ENCODE results near the gene SORL1.
"Not testable (repeated sequence)": the region's sequence is repeated elsewhere in the genome, so short reads cannot be mapped to it uniquely, and the experiment has no call there.

The SORL1 gene

DNA sequence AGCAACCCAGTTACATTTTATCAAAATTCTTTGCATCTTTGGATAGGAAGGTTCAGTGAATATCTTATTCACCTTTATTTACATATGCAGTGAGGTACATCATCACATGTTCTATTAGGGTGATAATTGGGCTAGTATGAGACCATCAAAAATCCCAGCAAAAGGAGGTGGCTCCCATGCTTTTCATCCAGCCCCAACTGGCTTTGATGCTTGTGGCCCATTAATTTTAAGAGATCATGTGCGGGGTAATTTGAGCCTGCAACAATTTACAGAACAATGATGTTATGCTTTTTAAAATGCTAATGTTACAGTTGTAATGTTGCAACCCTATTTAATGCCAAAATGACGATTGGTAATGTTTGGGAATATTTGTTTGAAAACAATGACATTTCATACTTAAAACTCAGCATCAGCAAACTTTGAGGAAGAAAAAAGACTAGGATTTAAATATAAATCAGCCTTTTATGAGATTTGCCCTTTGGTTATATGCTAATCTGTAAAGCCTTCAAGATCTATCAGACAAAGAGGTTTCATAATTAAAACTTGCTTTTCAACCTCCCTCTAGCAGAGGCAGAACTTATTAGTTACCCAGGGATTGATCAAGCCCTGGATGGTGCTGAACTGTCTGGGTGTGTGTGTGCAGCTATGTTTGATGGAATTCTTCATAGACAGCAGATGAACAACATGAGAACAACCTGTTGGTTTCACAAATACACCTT is 184.1 kb downstream of the SORL1 start:
- DNase-seq, result no peak

DNA sequence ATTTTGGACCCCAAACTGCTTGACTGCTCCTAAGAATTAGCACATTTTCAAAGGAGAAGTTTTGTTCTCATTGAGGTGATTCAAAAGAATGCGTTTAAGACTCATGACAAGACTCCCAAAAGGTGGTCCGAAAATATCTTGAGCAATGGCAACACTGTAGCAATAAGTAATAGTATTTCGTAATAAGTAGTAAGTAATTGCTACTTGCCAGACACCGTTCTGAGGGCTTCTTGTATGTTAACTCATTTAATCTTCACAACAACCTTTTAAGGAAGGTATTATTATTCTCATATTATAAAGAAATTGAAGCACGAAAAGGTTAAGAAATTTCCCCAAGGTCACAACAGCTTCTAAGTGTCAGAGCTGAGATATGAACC is 184.7 kb downstream of the SORL1 start:
- DNase-seq, result no peak

DNA sequence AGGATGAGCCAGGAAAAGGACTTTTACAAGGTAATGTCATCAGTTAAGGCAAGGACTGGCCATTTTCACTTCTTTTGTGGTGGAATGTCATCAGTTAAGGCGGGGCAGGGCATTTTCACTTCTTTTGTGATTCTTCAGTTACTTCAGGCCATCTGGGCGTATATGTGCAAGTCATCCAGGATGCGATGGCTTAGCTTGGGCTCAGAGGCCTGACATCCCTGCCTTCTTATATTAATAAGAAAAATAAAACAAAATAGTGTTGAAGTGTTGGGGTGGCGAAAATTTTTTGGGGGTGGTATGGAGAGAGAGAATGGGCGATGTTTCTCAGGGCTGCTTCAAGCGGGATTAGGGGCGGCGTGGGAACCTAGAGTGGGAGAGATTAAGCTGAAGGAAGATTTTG is 185.5 kb downstream of the SORL1 start:
- not testable (repeated sequence) for DNase-seq

DNA sequence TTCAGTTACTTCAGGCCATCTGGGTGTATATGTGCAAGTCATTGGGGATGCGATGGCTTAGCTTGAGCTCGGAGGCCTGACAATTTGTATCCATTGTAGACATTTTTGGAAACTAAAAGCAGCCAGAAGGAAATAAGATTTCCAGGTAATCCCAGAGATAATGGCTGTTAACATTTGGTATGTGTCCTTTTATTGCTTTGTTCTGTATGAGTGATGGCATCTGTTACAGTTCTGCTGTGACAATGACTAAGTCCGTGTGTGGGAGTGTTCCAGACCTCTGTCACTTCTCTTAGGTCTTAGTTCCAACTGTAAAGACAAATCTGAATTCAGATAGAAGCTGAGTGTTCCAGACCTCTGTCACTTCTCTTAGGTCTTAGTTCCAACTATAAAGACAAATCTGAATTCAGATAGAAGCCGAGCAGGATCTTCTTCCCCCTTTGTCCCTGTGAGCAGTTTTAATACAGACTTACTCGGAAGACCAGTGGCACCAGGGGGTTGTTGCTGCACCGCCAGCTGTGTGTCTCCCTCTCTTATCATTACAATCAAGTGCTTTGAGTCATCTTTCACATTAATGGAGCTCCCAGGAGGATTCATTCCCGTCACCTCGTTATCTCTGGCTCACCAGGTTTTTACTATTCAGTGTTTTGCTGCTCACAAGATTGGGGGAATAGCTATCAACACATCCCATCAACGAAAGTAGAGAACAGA is 191.5 kb downstream of the SORL1 start:
- no peak for DNase-seq

DNA sequence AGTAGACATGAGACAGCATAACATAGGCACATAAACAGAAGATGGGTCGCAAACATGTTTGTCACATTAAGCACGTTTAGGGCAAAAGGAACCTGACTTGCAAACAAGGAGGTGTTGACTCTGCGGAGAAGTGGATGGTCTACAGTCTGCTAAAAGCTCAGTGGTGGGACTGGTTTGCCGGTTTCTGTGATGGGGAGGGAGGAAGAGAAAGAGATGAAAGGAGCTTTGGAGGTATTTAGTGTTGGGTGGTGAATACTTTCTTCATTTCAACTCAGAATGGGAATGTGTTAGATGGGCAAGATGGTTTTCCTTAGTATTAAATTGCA is 192.0 kb downstream of the SORL1 start:
- no peak for DNase-seq

DNA sequence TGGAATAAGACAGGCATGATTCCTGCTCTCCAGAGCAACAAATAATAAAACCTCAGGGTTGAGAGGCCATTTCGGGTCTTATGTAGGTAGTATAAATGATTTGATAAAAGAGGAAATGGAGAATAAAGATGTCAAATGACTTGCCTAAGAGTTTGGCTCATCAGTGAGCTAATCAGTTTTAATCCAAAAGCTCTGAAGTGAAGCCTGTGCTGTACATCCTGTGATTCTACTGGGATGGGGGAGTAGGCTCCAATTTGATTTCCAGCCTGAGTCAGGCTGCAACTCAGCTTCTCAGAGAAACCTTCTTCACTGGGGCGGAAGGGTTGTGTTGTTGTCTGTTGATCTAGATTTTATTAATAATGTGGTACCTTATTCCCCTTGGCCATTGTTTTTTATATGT is 192.9 kb downstream of the SORL1 start:
- no peak for DNase-seq

DNA sequence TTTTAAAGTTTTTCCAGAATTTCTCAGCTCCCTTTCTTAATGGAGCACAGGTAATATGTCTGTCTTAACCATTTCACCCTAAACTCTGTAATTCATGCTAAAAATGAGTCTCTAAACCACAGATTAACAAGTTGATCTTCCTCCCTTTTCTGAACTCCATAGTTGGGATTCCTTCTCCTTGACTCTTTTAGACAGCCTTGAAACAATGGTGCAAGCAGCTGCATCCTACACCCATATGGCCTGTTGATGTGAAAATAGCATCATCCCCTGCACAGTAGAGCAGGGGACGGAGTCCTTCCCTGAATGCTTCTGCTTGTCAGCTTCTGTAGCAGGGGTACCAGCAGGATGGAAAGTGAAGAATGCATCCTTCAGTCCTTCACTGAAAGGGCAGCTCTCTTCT is 193.5 kb downstream of the SORL1 start:
- no peak for DNase-seq

DNA sequence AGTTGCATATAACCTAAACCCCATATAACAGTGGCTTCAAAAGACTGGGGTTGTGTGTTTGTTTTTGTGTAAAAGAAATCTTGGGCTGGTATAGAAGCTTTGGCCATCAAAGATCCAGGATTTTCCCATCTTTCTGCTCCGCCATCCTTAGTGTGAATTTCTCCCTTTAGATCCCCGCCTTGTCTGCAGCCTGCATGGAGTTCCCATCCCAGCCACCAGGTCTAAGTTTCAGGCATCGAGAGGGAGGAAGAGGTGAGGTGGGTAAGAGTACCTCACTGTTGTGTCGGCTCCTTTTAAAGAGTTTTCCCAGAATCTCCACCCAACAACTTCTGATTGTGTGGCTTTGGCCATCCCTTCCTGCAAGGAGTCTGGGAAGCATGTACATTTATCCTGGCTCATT is 196.2 kb downstream of the SORL1 start:
- no peak for DNase-seq

DNA sequence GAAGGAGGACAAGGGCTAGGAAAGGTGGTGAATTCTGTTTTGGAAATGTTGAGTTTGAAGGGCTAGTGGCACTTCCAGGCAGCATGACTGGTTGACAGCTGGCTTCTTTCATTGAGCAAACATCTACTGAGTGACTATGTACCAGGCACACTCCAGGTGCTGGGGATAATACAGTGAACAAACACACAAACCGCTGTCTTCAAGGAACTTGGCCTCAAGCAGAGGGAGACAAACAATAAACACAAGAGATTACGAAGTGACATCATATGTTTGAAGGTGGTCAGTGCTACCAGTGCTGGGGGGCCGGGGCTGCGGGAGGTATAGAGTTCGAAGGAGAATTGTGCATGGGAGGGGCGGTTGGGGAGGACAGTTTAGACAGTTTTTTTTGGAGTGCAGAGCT is 197.7 kb downstream of the SORL1 start:
- DNase-seq, result no peak

DNA sequence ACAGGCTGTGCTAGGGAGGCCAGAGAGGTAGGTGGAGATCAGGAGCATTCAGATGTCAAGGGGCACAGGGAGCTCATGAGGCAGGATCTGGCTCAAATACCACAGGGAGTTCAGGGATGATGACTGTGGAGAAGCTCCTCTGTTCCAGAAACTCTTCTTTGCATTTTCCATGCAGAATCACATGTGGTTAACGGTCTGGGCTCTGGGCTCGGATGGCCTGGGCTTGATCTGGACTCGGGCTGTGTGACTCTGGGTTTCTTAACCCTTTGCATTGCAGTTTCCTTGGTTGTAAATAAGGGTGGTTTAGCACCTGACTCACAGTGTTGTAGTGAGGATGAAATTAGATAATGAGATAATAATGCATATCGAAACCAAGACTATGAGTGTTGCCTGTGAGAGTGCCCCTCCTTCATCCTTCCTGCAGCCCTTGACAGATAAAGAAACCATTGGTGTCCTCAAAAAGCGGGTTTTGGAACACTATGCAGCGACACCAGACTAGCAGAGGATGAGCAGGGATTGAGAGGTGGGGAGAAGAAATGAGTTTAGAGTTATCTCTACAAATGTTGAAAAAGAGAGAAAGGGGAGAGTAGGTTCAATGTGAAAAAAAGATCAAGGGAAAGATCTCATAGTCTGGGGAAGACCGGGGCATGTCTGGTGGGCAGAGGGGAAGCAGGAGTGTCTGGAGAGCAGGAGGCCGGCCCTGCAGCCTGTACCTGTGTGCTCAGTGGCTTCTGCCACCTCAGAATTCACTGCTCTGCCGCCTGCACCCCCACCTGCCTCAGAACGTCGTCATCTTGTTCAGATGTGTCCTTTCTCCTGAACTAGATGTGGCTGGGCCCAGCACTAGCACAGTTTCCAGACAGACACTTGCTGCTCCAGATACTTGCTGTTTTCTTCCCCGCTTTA is 198.5 kb downstream of the SORL1 start:
- no peak for DNase-seq

DNA sequence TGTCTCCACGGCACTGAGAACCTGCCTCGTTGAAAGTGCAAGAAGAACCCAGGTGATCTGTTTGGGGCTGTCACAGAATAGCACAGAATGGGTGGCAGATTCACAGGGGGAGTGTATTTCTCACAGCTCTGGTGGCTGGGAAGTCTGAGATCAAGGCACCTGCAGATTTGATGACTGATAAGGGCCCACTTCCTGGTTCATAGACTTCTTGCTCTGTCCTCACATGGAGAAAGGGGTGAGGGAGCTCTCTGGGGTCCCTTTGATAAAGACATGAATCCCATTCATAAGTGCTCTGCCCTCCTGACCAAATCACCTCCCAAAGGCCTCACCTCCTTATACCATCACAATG is 199.1 kb downstream of the SORL1 start:
- DNase-seq, result no peak

DNA sequence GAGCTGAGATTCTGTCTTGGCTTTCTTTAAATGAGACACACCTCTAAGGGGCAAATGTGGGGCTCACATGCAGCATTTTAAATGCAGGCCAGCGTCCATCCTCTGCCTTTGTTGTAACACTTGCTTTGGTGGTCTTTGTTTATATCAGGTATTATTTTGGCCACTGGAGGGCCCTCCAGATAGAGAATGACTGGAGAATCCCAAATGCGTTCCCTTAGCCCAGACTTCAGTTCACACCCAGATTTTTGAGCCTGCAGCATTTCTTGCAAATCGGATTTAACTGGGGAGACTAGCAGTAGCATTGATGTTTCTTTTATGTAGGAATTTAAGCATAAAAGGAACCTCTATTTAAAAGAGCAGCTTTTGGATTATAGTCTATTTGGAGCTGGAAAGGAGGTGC is 200.9 kb downstream of the SORL1 start:
- DNase-seq, result no peak

DNA sequence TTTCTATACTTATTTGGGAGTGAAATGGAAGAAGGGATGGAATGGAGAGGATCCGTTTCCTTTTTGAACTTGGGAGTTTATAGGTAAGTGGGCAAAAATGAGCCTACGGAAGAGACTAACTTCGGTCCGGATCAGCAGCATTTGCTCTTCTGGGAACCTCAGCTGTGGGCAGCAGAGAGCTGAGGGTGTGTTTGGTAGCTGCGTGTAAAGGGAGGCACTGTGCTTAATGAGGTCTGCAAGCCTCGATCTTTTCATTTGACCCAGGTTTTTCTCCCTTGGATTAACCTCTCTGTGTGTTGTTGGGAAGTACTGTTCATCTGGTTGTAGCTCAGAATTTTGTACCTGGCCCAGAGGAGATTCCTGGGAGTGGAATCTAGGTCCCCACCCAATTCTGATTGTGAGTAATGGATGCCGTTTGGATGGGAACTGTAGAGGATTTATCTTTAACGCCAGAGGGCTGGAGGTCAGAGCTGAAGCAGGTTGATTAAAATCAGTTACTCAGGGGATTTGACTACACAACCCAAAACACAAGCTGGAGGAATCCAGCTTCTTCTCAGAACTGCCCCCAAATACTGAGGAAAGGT is 202.2 kb downstream of the SORL1 start:
- no peak for DNase-seq

DNA sequence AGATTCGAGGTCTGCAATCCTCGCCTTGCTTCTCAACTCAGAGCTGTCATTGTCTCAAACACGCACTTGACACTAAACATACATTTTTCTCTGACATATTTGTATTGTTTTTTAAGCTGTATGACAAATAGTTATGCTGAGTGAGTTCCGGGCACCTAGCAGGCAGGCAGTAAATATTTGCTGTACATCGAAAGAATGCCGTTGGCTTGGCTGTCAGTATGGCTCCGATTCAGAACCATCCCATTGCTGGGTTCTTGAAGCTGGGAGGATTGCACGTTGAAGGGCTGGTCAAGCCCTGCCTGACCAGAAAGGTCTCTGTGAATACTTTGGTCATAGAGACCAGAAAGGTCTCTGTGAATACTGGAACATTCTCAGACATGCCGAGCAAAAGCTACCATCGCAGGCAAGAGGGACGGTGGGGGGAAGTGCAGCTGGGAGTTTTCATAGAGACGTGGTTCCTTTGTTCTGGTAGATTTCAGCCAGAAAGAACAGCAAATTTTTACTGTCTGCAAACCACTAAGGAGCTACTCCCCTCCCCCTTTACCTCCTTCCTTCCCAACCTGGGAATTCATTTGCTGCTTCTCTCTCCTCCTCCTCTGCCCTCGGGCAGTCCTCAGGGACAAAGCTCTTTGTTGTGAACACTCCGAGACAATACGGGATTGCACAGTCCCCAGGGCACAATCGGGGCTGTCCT is 202.9 kb downstream of the SORL1 start:
- DNase-seq, result no peak

DNA sequence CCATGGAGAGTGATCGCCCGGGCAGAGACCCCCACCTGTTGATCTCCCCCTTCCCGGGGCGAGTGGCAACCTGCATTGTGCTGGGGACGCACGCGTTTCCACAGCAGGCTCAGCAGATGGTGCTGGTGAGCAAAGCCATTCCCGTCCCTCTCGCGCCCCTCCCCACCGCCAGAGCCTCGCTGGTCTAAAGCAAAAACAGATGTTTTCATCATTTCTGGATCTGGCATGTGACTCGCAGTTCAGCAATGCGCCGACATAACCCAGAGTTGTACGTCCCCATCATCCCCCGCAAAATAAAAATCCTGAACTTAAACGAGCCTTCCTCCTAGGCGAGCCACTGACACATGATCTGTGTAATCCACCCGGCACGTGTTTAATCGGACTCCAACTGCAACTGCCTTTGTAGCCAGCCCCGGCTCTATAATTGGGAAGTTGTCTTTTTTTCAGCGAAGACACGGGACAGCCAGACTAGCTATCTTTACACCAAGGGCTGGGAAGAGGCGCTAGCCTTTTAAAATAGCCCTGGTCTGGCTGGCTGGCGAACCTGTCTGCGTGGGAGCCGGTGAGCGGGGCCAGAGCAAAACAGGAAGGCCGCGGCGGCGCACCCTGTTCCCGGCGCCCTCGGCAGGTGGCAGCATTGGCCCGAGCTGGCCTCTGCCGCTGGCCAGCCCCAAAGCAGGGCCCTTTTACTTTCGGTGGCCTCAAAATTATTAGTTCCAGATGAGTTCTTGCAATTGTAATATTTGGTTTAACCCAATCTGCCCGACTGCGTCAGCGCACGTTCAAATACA is 203.6 kb downstream of the SORL1 start:
- DNase-seq, result no peak

DNA sequence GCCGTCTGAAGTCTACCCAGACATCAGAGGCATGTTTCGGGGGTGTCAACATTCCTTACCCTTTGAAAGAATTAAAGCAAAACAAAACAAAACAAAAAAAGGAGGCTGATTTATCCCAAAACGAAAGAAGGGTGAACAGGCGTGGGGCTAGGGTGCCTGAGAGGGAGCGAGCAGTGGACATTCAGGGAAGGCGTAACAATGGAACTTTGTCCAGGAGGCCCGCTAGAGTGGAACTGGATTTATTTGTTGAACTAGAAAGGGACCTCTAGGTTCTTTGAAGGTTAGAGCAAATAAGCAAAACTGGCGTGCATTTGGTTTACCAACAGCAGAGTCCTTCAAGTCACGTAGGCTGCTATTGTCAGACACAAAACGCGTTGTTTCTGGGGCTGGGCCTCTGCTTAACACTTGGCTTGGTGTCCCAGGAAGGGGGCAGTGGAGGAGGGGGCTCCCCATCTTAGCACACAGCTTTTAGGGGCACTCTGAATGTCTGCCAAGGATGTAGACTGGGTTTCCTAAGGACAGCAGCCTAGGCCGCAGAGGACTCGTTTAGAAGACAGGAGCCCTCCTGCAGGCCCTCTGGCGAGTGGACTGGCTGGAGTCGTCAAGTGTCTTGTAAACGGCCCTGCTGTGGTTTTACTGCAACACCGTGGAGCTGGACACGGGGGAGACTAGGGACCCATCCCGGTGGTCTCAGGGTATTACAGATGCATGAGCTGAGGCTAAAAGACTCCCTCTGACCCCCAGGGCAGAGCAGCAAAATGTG is 204.4 kb downstream of the SORL1 start:
- DNase-seq, result no peak

DNA sequence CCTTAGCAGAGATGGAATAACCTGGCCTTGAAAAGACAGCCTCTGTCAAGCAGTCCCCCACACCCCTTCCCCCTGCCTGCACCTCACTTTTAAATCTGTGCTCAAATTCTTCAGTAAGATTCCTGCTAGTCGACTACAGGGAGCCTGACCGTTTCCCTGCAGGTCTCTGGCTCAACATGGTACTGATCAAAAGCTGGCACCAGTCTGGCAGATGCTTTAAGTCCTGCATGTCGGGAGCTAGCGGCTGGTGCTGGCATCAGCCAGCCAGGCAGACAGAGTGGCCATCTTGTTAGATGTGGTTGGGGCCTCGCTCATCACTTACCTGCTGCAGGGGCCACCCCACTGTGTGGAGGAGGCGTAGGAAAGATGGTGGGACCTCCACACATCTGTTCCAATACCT is 205.0 kb downstream of the SORL1 start:
- no peak for DNase-seq

DNA sequence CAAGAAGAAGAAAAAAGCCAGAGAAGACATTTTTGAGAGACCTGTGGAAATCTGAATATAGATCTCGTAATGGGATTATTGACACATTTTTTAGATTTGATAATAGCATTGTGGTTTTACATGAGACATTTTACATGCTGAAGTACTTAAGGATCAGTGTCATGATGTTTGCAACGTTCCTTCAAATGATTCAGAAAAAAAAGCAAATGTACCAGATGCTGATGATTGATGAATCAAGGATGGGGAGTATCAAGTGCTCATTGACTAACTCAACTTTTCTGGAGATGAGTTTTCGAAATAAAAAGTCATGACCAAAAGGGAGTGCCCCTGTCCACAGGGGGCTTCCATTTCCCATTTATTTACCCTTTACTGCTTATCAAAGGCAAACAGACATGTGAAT is 207.7 kb downstream of the SORL1 start:
- DNase-seq, result no peak

DNA sequence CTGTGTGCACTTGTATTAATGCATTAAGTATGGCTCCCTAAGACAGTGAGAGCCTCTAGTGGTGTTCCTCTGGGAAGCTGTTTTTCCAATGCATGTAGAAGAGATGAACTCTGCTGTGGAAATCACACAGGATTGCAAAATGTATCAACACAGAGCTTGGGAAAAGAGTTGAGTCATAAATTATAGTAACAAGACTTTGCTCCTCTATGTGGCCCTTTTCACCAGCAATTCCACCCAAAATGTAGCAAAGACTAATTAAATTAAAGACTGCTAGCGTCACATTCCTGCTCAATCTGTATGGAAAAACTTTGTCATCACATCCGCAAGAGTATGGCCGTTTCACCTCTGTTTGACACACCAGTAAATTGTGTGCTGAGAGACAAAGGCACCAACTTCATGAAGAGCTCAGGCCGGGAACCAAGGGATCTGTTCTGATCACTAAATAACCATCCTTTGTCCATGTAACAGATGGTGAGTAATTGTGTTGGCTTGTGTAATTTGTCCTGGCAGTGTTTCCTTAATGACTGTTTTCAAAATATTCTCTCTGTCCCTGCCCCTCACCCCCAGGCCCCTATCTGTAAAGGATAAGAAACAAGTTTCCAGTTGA is 209.9 kb downstream of the SORL1 start:
- DNase-seq, result no peak

DNA sequence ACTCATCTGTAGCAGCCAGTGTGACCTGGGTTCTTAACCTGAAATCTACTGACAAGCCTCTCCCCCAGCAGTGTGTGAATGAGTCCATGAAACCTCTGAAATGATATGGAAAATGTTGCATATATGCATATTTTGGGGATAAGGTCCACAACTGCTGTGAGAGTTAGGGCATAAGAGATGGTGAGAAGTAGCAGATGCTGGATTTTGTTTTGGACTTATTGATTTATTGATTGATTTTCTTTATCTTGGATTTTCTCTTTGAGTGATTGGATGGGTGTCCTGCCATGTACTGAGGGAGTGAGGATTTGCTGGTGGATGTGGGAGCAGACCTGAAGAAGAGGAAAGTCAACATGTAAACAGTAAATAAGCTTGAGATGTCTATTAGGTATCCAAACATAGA is 212.0 kb downstream of the SORL1 start:
- no peak for DNase-seq

DNA sequence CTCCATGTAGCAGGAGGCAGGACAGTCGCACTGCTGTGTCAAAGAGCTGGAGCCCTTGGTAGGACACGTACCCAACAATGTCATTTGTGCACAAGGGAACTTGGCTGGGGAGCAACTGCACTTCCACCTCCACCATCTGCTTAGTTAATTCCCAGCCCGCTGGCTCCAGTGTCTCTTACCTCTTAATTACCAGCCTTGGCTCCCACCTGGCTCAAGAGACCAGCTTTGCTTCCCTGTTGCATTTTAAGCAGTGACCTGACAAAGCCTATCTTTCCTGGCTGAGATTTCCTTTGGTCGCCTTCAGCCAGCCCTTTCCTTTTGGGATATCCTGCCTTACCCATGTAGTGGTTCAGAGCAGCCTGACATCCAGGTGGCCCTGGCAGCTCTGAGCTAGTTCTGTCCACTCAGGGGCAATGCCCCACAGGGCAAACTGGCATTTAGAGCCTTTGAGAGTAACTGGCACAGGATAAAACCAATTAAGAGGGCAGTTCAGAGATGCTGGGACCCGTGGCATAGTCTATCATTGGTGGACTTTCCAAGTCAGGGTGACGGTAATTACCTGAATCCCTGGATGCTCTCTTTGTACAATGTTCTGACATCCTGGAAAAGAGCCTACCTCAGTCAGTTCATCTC is 213.2 kb downstream of the SORL1 start:
- no peak for DNase-seq
